ENCODE data around the gene HES2.
"Not testable (repeated sequence)": the region's sequence is repeated elsewhere in the genome, so short reads cannot be mapped to it uniquely, and the experiment has no call there.

The HES2 gene

DNA sequence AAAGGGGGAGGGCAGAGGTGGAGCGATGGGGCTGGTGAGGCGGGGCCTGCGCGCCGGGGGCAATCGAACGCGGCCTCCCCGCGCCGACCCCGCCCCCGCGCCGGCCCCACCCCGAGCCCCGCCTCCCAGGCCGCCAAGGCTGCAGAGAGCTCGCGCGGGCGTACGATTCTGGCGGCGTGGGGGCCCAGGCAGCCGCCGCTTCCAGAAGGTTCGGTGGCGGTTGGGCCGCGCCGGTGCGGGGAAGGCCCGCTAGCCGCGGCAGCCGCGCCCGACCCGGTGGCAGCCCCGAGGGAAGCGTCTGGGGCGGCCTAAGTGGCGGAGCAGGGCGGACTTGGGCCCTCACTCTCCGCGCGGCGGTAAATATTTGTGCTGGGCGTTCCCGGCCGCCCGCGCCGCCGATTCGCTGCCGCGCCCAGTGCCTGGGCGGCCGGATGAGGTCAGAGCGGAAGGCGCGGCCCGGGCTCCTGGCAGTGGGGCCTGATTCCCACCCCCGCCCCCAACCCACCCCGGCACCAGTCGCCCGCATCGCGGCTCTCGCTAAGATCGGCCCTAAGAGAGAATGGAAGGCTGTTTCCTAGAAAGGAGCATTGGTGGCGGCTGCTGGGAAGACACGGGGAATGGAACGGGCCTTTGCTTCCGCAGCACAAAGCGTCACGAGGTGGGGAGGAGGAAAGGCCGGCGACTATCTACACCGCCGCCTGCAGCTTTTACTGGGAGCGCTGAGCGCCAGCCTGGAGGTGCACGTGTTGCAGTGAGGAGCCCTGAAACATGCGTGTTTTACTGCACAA is 26.1 kb downstream of the HES2 start, which contains the start of gene ACOT7:
Gene ACOT7 (minus strand): TSS at position 368 of the 788 bp plus-strand sequence. CDS start 368 bp downstream, outside the sequence.
- DNase-seq (ENCODE audit: low read depth in 1 of 2, low spot score in 1 of 2) = peak; percentile 70 to 90
- in situ Hi-C loops (cut with HindIII; ENCODE audit: low pct_unique_long_range_greater_than_20kb, low sequenced_read_pairs) = no loop called here
- TF ChIP-seq JUND (IDR thresholded peaks at IDR 0.05; ENCODE audit: low read depth) = no peak

- DNase-seq (ENCODE audit: low read depth in 1 of 2, low spot score in 1 of 2) = no peak
- no peak for TF ChIP-seq JUND (IDR thresholded peaks at IDR 0.05; ENCODE audit: low read depth)
- in situ Hi-C loops (cut with HindIII; ENCODE audit: low pct_unique_long_range_greater_than_20kb, low sequenced_read_pairs) = no loop called here
Observed at GRCh38 chr1:6392809-6393399, 26.8 kb downstream of the HES2 start.

DNA sequence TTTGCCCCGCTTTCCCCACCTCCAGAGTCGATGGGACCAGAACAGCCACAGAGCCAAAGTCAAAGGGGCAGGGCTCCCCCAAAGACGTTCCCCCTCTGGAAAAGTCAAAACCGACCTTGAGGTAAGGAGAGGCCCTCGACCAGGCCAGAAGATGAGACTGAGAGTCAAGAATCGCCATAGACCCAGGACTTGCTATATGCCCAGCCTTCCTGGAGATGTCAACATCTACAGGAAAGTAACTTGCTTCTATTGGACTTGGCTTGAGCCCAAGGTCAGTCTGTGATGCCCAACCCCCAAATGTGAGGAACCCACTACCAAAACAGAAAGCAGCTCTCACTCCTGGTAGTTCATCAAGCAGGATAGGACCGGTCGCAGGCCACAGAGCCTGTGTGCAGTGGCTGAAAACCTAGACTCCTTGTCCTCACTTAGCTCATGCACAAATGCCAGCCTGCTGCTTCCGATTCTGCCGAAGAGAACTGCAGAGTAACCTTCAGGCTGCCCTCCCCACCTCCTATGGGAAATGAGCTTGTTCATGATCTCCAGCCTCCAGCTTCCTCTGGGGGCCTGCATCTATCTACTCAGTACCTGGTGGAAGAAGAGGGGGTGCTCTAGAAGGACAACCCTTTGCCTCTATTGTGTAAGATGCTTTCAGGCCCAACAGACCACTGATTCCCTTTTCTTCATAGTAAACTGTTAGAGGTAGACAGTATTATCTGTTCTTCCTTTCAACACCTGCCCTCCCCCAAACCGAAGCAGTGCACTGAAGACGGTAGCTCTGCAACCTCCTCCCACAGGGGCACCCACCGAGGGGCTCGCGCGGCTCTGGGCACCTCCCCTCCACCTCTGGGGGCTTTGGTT is 27.5 kb downstream of the HES2 start:
- DNase-seq (ENCODE audit: low read depth in 1 of 2, low spot score in 1 of 2) = no peak
- no peak for TF ChIP-seq JUND (IDR thresholded peaks at IDR 0.05; ENCODE audit: low read depth)
- in situ Hi-C loops (cut with HindIII; ENCODE audit: low pct_unique_long_range_greater_than_20kb, low sequenced_read_pairs) = no loop called here

GRCh38 chr1:6389971-6390370 is 29.7 kb downstream of the HES2 start:
- no peak for TF ChIP-seq JUND (IDR thresholded peaks at IDR 0.05; ENCODE audit: low read depth)
- no peak for DNase-seq (ENCODE audit: low read depth in 1 of 2, low spot score in 1 of 2)
- in situ Hi-C loops (cut with HindIII; ENCODE audit: low pct_unique_long_range_greater_than_20kb, low sequenced_read_pairs) = no loop called here

DNA sequence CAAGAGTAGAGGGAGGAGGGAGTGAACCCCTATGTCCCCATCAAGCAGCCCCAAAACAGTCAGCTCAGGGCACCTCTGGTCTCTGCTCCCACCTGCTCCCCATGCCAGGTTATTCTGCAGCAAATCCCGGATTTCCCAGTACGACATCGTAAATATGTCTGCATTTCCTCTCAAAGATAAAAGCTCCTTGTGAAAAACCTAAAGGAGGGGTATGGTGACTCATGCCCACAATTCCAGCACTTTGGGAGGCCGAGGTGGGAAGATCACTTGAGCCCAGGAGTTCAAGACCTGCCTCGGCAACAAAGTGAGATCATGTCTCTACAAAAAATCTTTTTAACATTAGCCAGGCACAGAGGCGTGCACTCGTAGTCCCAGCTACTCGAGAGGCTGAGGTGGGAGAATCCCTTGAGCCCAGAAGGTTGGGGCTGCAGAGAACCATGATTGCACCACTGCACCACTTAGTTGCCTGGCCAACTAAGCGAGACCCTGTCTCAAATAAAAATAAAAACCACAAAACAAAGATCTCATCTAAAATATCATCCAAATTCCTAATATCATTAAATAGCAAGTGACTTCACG is 33.3 kb downstream of the HES2 start:
- no peak for DNase-seq (ENCODE audit: low read depth in 1 of 2, low spot score in 1 of 2)
- TF ChIP-seq JUND (IDR thresholded peaks at IDR 0.05; ENCODE audit: low read depth) = no peak
- in situ Hi-C loops (cut with HindIII; ENCODE audit: low pct_unique_long_range_greater_than_20kb, low sequenced_read_pairs) = no loop called here

DNA sequence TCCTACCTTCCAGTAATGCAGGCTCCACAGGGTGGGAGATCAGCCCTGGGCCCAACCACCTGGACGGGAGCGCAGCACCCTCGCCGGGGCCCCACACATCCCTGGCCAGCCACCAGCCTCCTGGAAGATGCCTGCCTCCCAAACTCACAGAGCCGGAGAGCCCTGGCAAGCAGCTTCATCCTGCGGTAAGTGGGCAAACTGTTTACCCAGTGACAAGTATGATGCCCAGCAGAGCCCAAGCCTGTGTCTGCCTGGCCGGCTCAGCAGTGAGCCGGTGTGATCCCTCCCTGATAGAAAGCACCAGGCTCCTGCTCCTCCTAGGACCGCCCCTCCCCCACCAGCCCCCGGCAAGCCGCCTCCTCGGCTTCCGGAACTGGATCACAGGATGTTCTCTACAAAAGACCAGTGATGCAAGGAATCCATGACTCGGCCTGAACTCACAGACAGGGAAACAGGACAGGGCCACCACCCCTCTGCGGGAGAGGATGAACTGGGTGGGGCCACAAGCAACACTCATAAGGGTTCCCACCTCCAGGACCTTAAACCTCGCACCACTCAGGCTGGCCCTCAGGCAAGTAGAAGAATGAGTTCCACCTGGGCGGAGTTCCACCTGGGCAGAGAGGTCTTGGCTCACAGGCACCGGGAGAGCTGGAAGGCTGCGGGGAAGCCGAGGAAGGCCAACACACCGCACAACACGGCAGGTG is 34.1 kb downstream of the HES2 start:
- peak in 1 of 2 experiments; percentile 78 for DNase-seq (ENCODE audit: low read depth in 1 of 2, low spot score in 1 of 2)
- TF ChIP-seq JUND (IDR thresholded peaks at IDR 0.05; ENCODE audit: low read depth) = no peak
- in situ Hi-C loops (cut with HindIII; ENCODE audit: low pct_unique_long_range_greater_than_20kb, low sequenced_read_pairs) = no loop called here

- in situ Hi-C loops (cut with HindIII; ENCODE audit: low pct_unique_long_range_greater_than_20kb, low sequenced_read_pairs) = no loop called here
- TF ChIP-seq JUND (IDR thresholded peaks at IDR 0.05; ENCODE audit: low read depth) = no peak
- DNase-seq (ENCODE audit: low read depth in 1 of 2, low spot score in 1 of 2) = no peak
Observed at GRCh38 chr1:6384962-6385361, 34.8 kb downstream of the HES2 start.

DNA sequence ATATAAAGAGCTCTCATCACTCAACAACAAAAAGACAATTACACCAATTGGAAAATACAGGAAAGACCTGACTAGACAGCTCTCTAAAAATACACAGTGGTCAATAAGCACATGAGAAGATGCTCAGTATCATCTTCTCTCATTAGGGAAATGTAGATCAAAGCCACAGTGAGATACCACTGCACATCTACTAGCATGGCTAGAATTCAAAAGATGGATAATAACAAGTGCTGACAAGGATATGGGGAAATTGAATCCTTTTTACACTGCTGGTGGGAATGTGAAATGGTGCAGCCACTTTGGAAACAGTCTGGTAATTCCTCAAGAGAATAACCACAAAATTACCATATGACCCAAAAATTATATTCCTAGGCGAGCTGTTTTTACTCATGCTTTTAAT is 35.6 kb downstream of the HES2 start:
- no peak for TF ChIP-seq JUND (IDR thresholded peaks at IDR 0.05; ENCODE audit: low read depth)
- no peak for DNase-seq (ENCODE audit: low read depth in 1 of 2, low spot score in 1 of 2)
- in situ Hi-C loops (cut with HindIII; ENCODE audit: low pct_unique_long_range_greater_than_20kb, low sequenced_read_pairs) = no loop called here

DNA sequence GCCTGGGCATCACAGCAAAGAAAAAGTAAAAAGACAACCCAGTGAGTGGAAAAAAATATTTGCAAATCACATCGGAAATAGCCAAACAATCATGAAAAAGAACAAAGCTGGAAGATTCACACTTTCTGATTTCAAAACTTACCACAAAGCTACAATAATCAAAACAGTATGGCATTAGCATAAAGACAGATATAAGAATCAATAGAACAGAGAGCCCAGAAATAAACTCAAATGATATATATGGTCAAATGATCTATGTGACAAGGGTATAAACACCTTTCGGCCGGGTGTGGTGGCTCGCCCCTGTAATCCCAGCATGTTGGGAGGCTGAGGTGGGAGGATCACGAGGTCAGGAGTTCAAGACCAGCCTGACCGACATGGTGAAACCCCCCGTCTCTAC is 39.7 kb downstream of the HES2 start:
- no peak for TF ChIP-seq JUND (IDR thresholded peaks at IDR 0.05; ENCODE audit: low read depth)
- in situ Hi-C loops (cut with HindIII; ENCODE audit: low pct_unique_long_range_greater_than_20kb, low sequenced_read_pairs) = no loop called here
- no peak for DNase-seq (ENCODE audit: low read depth in 1 of 2, low spot score in 1 of 2)

- no peak for DNase-seq (ENCODE audit: low read depth in 1 of 2, low spot score in 1 of 2)
- in situ Hi-C loops (cut with HindIII; ENCODE audit: low pct_unique_long_range_greater_than_20kb, low sequenced_read_pairs) = no loop called here
Observed at GRCh38 chr1:6378096-6378746, 41.5 kb downstream of the HES2 start.

GRCh38 chr1:6373961-6374720 is 45.6 kb downstream of the HES2 start:
- in situ Hi-C loops (cut with HindIII; ENCODE audit: low pct_unique_long_range_greater_than_20kb, low sequenced_read_pairs) = no loop called here
- TF ChIP-seq JUND (IDR thresholded peaks at IDR 0.05; ENCODE audit: low read depth) = no peak
- DNase-seq (ENCODE audit: low read depth in 1 of 2, low spot score in 1 of 2) = peak in 1 of 2 experiments; percentile 58

More at GRCh38 chr1:6378096-6378746, 41.5 kb downstream of the HES2 start:
- no peak for TF ChIP-seq JUND (IDR thresholded peaks at IDR 0.05; ENCODE audit: low read depth)

- DNase-seq (ENCODE audit: low read depth in 1 of 2, low spot score in 1 of 2); in situ Hi-C loops (cut with HindIII; ENCODE audit: low pct_unique_long_range_greater_than_20kb, low sequenced_read_pairs): not testable (repeated sequence)
Observed at GRCh38 chr1:6372236-6372635, 47.5 kb downstream of the HES2 start.
